Hematopoietic multipotent progenitor cell treated with erythropoietin and hydrocortisone succinate and interleukin-3 and kit ligand, for 8 days (in vitro differentiated cells): ENCODE data around the gene NPL.

Experiments used
- DNase-seq: peaks from one replicate; pipeline ENCODE4 v3.0.0-alpha.2; 2015

Gene NPL

GRCh38 chr1:182875889-182876288 is 86.3 kb downstream of the NPL start:
- no peak for DNase-seq

GRCh38 chr1:182877331-182877730 is 87.8 kb downstream of the NPL start:
- DNase-seq: no peak

GRCh38 chr1:182877842-182878241 is 88.3 kb downstream of the NPL start:
- DNase-seq: no peak
